OCI-LY3 (cell line): Measurements from ENCODE around the gene ZCCHC2.

Experiments
- H2AFZ ChIP-seq: fragments of 200-600, 300-600 bp; shearing (Covaris generic); 2 replicates; pipeline ENCODE4 v1.6.0; 2014; ENCODE audit warnings: antibody characterized with exemption, low read depth, low read length
- H3K27ac ChIP-seq: fragments of 200-600, 300-600 bp; sonication (generic); 2 replicates; pipeline ENCODE4 v1.5.1; 2014; ENCODE audit warnings: mild to moderate bottlenecking, low read length, moderate library complexity, mixed read lengths
- H3K27me3 ChIP-seq: fragments of 200-600, 300-600 bp; sonication (generic); 2 replicates; pipeline ENCODE4 v1.6.1; 2014; ENCODE audit warnings: low read depth, low read length, mixed read lengths
- H3K36me3 ChIP-seq: fragments of 200-600, 300-600 bp; sonication (generic); replicated peaks from 2 replicates; pipeline ENCODE3; 2014; ENCODE audit warnings: low read depth, low read length, mixed read lengths
- H3K4me1 ChIP-seq: fragments of 300-600, 200-600 bp; sonication (generic); 2 replicates; pipeline ENCODE4 v1.6.1; 2014; ENCODE audit warnings: low read length, mixed read lengths
- H3K4me2 ChIP-seq: fragments of 200-600, 300-600 bp; sonication (generic); 2 replicates; pipeline ENCODE4 v1.6.1; 2014; ENCODE audit warnings: low read length, mixed read lengths
- H3K4me3 ChIP-seq: fragments of 300-600, 200-600 bp; sonication (generic); 2 replicates; pipeline ENCODE4 v1.5.1; 2014; ENCODE audit warnings: antibody characterized with exemption, mild to moderate bottlenecking, low read length, moderate library complexity
- H3K79me2 ChIP-seq: fragments of 300-600, 200-600 bp; shearing (Covaris generic); 2 replicates; pipeline ENCODE4 v1.6.1; 2014; ENCODE audit warnings: mild to moderate bottlenecking, low read length, mixed read lengths
- H3K9ac ChIP-seq: fragments of 300-600, 200-600 bp; shearing (Covaris generic); 2 replicates; pipeline ENCODE4 v1.6.0; 2014; ENCODE audit warnings: mild to moderate bottlenecking, low read length, moderate library complexity
- H3K9me3 ChIP-seq: fragments of 200-600, 300-600 bp; shearing (Covaris generic); 2 replicates; pipeline ENCODE4 v1.6.1; 2014; ENCODE audit warnings: low read length, mixed read lengths; ENCODE audit not compliant: insufficient read depth
- H4K20me1 ChIP-seq: fragments of 200-600, 300-600 bp; sonication (generic); 2 replicates; pipeline ENCODE4 v1.6.1; 2016; ENCODE audit warnings: low read length, mixed read lengths; ENCODE audit not compliant: insufficient read depth
- EZH2phosphoT487 ChIP-seq: fragments of 200-600 bp; shearing (Covaris generic); IDR thresholded peaks from 2 replicates; pipeline ENCODE4 v1.6.1; 2018; ENCODE audit warnings: antibody characterized with exemption, mixed run types, low read depth
- TF ChIP-seq, protein P1 (sequence below): fragments of 200-600, 300-600 bp; sonication (generic); IDR thresholded peaks from 2 replicates; pipeline ENCODE4 v1.5.1; 2014; ENCODE audit warnings: antibody characterized with exemption, low read length, low read depth

Gene ZCCHC2

GRCh38 chr18:62554061-62554815 lies 31.4 kb downstream of the ZCCHC2 start:
- Histone ChIP-seq H3K27me3 (no peaks in the 10 kb centered on the region), H3K9ac (no peak overlapping the region), H3K4me3 (0 out of 2 replicates have a peak overlapping the region, but pooled peaks have one; percentile 4), H3K9me3 (no peaks in the 10 kb centered on the region), H3K27ac (no peak overlapping the region), H2AFZ (no peak overlapping the region), H3K79me2 (no peaks in the 10 kb centered on the region), H3K4me2 (peak overlapping the region; percentile 39), H3K36me3 (peaks cover 54% of the 10 kb centered on the region), H4K20me1 (no peaks in the 10 kb centered on the region), H3K4me1 (peaks cover 22% of the 10 kb centered on the region)
- TF ChIP-seq EZH2phosphoT487, result no peak
- TF ChIP-seq, protein P1, sequence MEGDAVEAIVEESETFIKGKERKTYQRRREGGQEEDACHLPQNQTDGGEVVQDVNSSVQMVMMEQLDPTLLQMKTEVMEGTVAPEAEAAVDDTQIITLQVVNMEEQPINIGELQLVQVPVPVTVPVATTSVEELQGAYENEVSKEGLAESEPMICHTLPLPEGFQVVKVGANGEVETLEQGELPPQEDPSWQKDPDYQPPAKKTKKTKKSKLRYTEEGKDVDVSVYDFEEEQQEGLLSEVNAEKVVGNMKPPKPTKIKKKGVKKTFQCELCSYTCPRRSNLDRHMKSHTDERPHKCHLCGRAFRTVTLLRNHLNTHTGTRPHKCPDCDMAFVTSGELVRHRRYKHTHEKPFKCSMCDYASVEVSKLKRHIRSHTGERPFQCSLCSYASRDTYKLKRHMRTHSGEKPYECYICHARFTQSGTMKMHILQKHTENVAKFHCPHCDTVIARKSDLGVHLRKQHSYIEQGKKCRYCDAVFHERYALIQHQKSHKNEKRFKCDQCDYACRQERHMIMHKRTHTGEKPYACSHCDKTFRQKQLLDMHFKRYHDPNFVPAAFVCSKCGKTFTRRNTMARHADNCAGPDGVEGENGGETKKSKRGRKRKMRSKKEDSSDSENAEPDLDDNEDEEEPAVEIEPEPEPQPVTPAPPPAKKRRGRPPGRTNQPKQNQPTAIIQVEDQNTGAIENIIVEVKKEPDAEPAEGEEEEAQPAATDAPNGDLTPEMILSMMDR, result no peak

DNA sequence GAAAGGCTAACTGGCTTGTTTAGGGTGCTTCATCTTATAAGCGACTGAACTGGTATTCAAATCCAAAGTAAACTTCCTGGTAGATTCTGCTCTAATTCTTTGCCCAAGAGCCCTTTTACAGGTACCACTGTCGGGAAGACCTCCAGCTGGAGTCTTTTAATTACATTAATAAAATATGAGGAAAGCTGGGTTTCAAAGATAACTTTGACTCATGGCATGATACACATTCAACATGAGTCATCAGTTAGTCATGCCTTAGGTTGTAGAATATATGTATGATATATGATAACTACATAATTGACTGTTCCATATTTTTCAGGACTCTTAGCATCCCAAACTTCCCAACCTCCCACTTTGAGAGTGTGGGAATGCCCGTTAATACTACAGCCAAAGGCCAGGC lies 32.3 kb downstream of the ZCCHC2 start:
- Histone ChIP-seq H3K9me3 (no peaks in the 10 kb centered on the region), H3K9ac (no peak overlapping the region), H3K4me2 (no peak overlapping the region), H3K79me2 (no peaks in the 10 kb centered on the region), H3K27me3 (no peaks in the 10 kb centered on the region), H4K20me1 (no peaks in the 10 kb centered on the region), H3K36me3 (peaks cover 54% of the 10 kb centered on the region), H3K4me3 (no peak overlapping the region), H3K27ac (no peak overlapping the region), H3K4me1 (peaks cover 22% of the 10 kb centered on the region), H2AFZ (no peak overlapping the region)
- TF ChIP-seq, protein P1, result no peak
- no peak for TF ChIP-seq EZH2phosphoT487

GRCh38 chr18:62556397-62556796 lies 33.6 kb downstream of the ZCCHC2 start:
- Histone ChIP-seq H3K27ac (no peak overlapping the region), H3K4me1 (peaks cover 22% of the 10 kb centered on the region), H3K36me3 (peaks cover 54% of the 10 kb centered on the region), H2AFZ (no peak overlapping the region), H3K9ac (no peak overlapping the region), H3K4me2 (no peak overlapping the region), H4K20me1 (no peaks in the 10 kb centered on the region), H3K79me2 (no peaks in the 10 kb centered on the region), H3K4me3 (no peak overlapping the region), H3K9me3 (no peaks in the 10 kb centered on the region), H3K27me3 (no peaks in the 10 kb centered on the region)
- TF ChIP-seq EZH2phosphoT487, result no peak
- TF ChIP-seq, protein P1, result no peak

- peaks cover 22% of the 10 kb centered on the region for H3K4me1 ChIP-seq
- H3K27me3 ChIP-seq, result no peaks in the 10 kb centered on the region
- no peak overlapping the region for H3K4me3 ChIP-seq
- H2AFZ ChIP-seq, result no peak overlapping the region
- H3K9ac ChIP-seq, result no peak overlapping the region
- TF ChIP-seq EZH2phosphoT487, result no peak
- TF ChIP-seq, protein P1, result no peak
- peaks cover 56% of the 10 kb centered on the region for H3K36me3 ChIP-seq
- H3K79me2 ChIP-seq, result no peaks in the 10 kb centered on the region
- H3K27ac ChIP-seq, result no peak overlapping the region
- no peaks in the 10 kb centered on the region for H4K20me1 ChIP-seq
- H3K9me3 ChIP-seq, result no peaks in the 10 kb centered on the region
- peak overlapping the region; percentile 12; the same call in 1 of the 2 replicates for H3K4me2 ChIP-seq
Measured at GRCh38 chr18:62558015-62558663, 35.3 kb downstream of the ZCCHC2 start.
